ENCODE data around the gene MAPKAPK3. TPM values are rescaled to one million over a fixed set of nuclear protein-coding genes. Genes with fewer than 3 reads are reported as not detected.

MAPKAPK3 gene
- total RNA-seq, 2 donors from 2014 or later = 23.6 to 29.3 TPM

- Histone ChIP-seq H3K36me3 (replicated peaks in 1 of 2; ENCODE audit: insufficient read depth in 1 of 2, low read depth in 2 of 2) (peaks cover 0 to 6% of the 10 kb centered on the region in 2 donors), H3K27me3 (no peaks in the 10 kb centered on the region), H3K27ac (no peak overlapping the region), H3K4me3 (no peak overlapping the region), H3K9me3 (no peaks in the 10 kb centered on the region), H3K4me1 (peaks cover 94% of the 10 kb centered on the region)
- TF ChIP-seq CTCF (IDR thresholded peaks at IDR 0.05) (no peak), POLR2A (IDR thresholded peaks at IDR 0.05) (no peak)
- no peak for ATAC-seq
- 72 to 80% methylated on average over 6 to 7 of the region's 7 CpGs for WGBS, 2 donors
- no peak for DNase-seq
- intact Hi-C loops (cut with DNase I) = no loop called here
Observed at GRCh38 chr3:50608278-50608677, 8.7 kb upstream of the MAPKAPK3 start.

DNA sequence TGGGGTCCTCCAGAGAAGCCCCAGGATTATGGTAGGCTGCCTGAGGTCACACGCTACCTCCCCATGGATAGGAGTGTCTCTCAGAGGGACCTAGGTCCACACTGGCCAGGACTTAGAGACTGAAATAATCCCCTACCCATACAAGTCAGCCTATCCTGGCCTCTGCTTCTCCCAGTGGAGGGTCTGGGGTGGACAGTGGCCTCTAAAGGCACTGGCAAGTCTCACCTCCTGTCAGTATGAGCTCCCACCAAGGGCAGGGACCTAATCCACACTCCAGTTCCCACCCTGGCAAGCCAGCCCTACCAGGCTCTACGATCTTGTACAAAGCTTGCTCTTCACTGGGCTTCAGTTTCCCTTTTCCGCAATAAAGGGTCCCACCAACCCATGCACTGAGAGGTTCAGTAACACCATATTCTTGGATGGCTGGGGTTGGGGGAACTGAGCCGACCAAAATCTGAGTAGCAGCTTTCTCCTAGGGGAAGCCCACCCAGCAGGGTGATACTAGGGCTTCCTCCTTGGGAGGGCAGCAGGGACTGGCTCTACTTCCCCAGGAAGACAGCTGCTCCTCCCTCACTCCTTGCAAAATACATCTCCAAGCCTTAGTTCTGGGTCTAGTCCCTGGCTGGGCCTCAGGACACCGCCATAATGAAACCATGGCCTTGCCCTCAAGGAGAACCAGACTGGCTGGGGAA is 7.7 kb upstream of the MAPKAPK3 start:
- Histone ChIP-seq H3K4me3 (no peak overlapping the region), H3K9me3 (no peaks in the 10 kb centered on the region), H3K27me3 (no peaks in the 10 kb centered on the region), H3K36me3 (replicated peaks in 1 of 2; ENCODE audit: insufficient read depth in 1 of 2, low read depth in 2 of 2) (peaks cover 0 to 6% of the 10 kb centered on the region in 2 donors), H3K27ac (peak overlapping the region; percentile 79 to 88 (median 86)), H3K4me1 (peaks cover 92% of the 10 kb centered on the region)
- 75 to 83% methylated on average over 5 of the region's 5 CpGs for WGBS, 2 donors
- ATAC-seq (no peak), DNase-seq (no peak)
- TF ChIP-seq CTCF (IDR thresholded peaks at IDR 0.05) (no peak), POLR2A (IDR thresholded peaks at IDR 0.05) (no peak)
- intact Hi-C loops (cut with DNase I) = no loop called here

GRCh38 chr3:50609763-50610085 is 7.2 kb upstream of the MAPKAPK3 start:
- TF ChIP-seq CTCF (IDR thresholded peaks at IDR 0.05) (no peak), POLR2A (IDR thresholded peaks at IDR 0.05) (no peak)
- intact Hi-C loops (cut with DNase I) = no loop called here
- 79 to 98% methylated on average over 3 of the region's 3 CpGs for WGBS, 2 donors
- H3K4me3 ChIP-seq = no peak overlapping the region
- no peak for ATAC-seq
- H3K36me3 ChIP-seq (replicated peaks in 1 of 2; ENCODE audit: insufficient read depth in 1 of 2, low read depth in 2 of 2) = peaks cover 0 to 6% of the 10 kb centered on the region in 2 donors
- peaks cover 87% of the 10 kb centered on the region for H3K4me1 ChIP-seq
- H3K9me3 ChIP-seq = no peaks in the 10 kb centered on the region
- no peaks in the 10 kb centered on the region for H3K27me3 ChIP-seq
- peak overlapping the region; percentile 79 to 88 (median 86) for H3K27ac ChIP-seq
- no peak for DNase-seq

- WGBS, 2 donors = 47 to 59% methylated on average over 4 to 6 of the region's 6 CpGs
- Histone ChIP-seq H3K4me3 (peak overlapping the region; percentile 44 to 85), H3K4me1 (peaks cover 81% of the 10 kb centered on the region), H3K9me3 (no peaks in the 10 kb centered on the region), H3K27me3 (no peaks in the 10 kb centered on the region), H3K36me3 (replicated peaks in 1 of 2; ENCODE audit: insufficient read depth in 1 of 2, low read depth in 2 of 2) (peaks cover 0 to 6% of the 10 kb centered on the region in 2 donors), H3K27ac (peak overlapping the region; percentile 79 to 88 (median 86))
- no peak for TF ChIP-seq POLR2A (IDR thresholded peaks at IDR 0.05)
- no peak for TF ChIP-seq CTCF (IDR thresholded peaks at IDR 0.05)
- intact Hi-C loops (cut with DNase I) = no loop called here
- ATAC-seq = no peak
- peak; percentile 75 to 86 (median 82) for DNase-seq
Observed at GRCh38 chr3:50610181-50610971, 6.6 kb upstream of the MAPKAPK3 start.

All from body of pancreas (tissue), 4 donors.